Measurements from ENCODE around the gene KRT78.

Gene KRT78

DNA sequence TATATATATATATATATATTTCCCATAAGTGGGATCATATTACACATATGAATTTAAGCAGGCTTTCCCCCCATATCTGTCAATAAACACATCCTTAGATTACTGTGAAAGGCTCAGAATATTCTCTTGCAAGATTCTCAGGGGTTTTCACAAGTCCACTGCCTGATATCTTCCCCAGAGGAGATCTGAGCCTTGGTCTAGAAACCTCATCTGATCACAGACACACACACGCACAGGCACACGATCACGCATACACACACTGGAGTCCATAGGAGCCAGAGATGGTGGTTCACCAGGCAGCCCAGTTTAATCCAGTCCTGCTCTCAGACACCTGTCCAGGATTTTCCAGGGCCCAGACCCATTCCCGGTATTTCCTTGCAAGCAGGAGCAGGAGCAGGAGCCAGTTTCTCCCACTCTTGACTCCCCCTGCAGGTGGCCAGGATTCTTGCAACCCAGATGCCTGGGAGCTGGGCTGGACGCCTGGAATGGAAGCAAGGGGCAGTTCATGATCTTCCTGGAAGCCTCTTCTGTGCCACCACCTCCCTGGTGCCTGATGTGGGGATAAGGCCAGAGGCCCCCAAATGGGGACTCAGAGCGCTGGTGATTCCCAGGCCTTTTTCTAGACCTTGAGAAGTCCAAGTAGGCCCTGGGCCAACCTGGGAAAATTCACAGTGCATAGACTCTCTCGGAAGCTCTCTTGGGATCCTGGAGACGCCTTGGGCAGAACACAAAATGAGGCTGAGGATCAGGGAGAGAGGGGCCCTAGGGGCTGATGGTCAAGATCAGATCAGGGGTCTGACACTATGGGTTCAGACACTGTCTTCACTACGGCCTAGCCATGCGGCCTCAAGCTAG lies 16.5 kb upstream of the KRT78 start:
- DNase-seq (ENCODE audit: extremely low spot score), result peak; percentile 85
- ChIA-PET POLR2A (interaction anchor here (1.6 kb wide), 1 partner anchor 13 kb away, joined by 3 read pairs; no protein-coding TSS in a partner anchor), CTCF (interaction anchor here (0.5 to 2.7 kb wide), 15 partner anchors 8 to 485 kb away, joined by 3 to 7 read pairs (median 3); partner anchors contain the start of genes KRT1 and KRT3)
- TF ChIP-seq NFRKB (IDR thresholded peaks at IDR 0.05) (no peak), SP1 (IDR thresholded peaks at IDR 0.05) (no peak)

DNA sequence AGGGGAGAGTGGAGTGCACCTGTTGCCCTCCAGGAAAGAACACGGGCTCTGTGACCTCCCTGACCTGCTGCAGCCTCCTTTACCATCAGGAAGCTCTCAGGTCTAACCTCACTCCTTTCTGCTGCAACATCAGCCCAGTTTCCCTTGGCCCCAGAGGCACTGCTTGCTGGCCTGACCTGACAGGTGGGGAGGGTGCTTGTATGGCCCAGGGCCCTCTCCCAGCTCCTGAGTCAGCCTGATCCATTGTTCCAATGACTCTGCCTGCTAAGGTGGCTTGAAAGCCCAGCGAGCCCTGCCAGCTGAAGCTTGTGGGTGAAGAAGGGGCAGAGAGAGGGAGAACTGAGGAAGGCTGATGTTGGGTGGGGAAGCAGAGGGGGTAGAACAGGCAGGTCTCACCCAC lies 13.2 kb upstream of the KRT78 start:
- DNase-seq (ENCODE audit: extremely low spot score), result no peak
- ChIA-PET POLR2A (no interaction called here), CTCF (interaction anchor here (1.0 kb wide), 1 partner anchor 9 kb away, joined by 3 read pairs; no protein-coding TSS in a partner anchor)
- TF ChIP-seq PKNOX1 (IDR thresholded peaks at IDR 0.05), result no peak
- TF ChIP-seq HDGF (IDR thresholded peaks at IDR 0.05; ENCODE audit: borderline replicate concordance), result no peak
- TF ChIP-seq ELF4 (IDR thresholded peaks at IDR 0.05), result no peak

DNA sequence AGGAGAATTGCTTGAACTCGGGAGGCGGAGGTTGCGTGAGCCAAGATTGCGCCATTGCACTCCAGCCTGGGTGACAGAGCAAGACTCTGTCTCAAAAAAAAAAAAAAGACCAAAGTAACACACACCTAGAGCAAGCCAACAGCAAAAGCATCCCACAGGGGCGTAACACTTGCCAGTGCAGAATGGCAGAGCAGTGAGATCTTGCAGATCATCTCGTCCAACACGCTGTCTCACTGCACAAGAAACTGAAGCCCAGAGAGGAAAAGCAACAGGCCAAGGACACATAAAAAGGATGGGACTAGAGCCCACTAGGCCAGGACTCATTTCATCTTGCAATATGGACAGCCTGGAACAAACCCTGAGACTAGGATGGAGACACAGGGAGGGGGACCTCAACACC lies 12.7 kb upstream of the KRT78 start:
- ChIA-PET CTCF (interaction anchor here (0.5 to 1.0 kb wide), 2 partner anchors 9 to 267 kb away, joined by 3 read pairs; no protein-coding TSS in a partner anchor), POLR2A (no interaction called here)
- no peak for DNase-seq (ENCODE audit: extremely low spot score)
- no peak for TF ChIP-seq TARDBP (IDR thresholded peaks at IDR 0.05)
- TF ChIP-seq NFRKB (IDR thresholded peaks at IDR 0.05), result no peak
- TF ChIP-seq FOXK2 (IDR thresholded peaks at IDR 0.05), result no peak
- TF ChIP-seq LEF1 (IDR thresholded peaks at IDR 0.05; ENCODE audit: borderline replicate concordance), result no peak
- TF ChIP-seq CTBP1 (IDR thresholded peaks at IDR 0.05; ENCODE audit: borderline replicate concordance), result no peak
- TF ChIP-seq BHLHE40 (IDR thresholded peaks at IDR 0.05; ENCODE audit: borderline replicate concordance), result no peak
- no peak for TF ChIP-seq ELF4 (IDR thresholded peaks at IDR 0.05)
- TF ChIP-seq SUZ12 (IDR thresholded peaks at IDR 0.05), result no peak
- no peak for TF ChIP-seq FOXM1 (IDR thresholded peaks at IDR 0.05; ENCODE audit: borderline replicate concordance)
- TF ChIP-seq ARNT (IDR thresholded peaks at IDR 0.05), result no peak
- TF ChIP-seq L3MBTL2 (conservative IDR thresholded peaks at IDR 0.05), result no peak
- TF ChIP-seq HDGF (IDR thresholded peaks at IDR 0.05; ENCODE audit: borderline replicate concordance), result no peak
- no peak for TF ChIP-seq FOXA1 (IDR thresholded peaks at IDR 0.05)
- no peak for TF ChIP-seq PKNOX1 (IDR thresholded peaks at IDR 0.05)
- no peak for TF ChIP-seq ZNF384 (IDR thresholded peaks at IDR 0.05)
- TF ChIP-seq SP1 (IDR thresholded peaks at IDR 0.05), result no peak

DNA sequence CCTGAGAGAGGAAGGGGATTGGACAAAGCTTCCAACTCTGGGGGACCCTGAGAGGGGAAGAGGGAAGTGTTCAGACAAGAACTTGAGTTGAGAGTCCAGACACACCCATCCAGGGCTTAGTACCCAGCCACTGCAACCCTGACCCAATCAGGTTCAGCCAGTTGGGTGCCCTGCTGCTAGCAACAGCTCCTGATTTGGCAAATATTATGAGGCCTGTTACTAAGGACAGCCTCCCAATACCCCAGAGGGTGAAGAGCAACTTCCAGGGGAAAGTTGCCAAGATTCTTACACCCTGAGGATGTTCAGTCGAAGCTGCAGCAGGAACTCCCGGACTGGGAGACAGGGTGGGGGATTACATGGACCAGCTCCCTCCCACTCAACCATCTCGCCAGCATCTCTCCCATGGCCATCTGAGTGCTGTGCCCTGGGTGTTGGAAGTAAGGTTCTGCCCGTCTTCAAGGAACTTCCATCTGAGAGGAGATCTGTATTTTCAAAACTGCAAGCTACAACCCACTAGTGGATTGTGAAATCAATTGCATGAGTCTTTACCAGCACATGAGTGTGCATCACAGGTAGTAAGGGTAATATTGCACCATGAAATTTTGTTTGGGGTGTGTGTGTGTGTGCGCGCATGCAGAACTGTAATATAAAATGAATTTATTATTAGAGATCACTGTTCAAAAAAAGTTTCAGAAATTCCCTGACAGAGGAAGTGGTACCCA lies 11.5 kb upstream of the KRT78 start:
- no peak for TF ChIP-seq SUZ12 (IDR thresholded peaks at IDR 0.05)
- no peak for TF ChIP-seq PKNOX1 (IDR thresholded peaks at IDR 0.05)
- TF ChIP-seq TARDBP (IDR thresholded peaks at IDR 0.05), result no peak
- TF ChIP-seq FOXM1 (IDR thresholded peaks at IDR 0.05; ENCODE audit: borderline replicate concordance), result no peak
- TF ChIP-seq L3MBTL2 (conservative IDR thresholded peaks at IDR 0.05), result no peak
- no peak for TF ChIP-seq FOXA1 (IDR thresholded peaks at IDR 0.05)
- TF ChIP-seq NFRKB (IDR thresholded peaks at IDR 0.05), result no peak
- TF ChIP-seq BHLHE40 (IDR thresholded peaks at IDR 0.05; ENCODE audit: borderline replicate concordance), result no peak
- no peak for TF ChIP-seq ARNT (IDR thresholded peaks at IDR 0.05)
- no peak for TF ChIP-seq LEF1 (IDR thresholded peaks at IDR 0.05; ENCODE audit: borderline replicate concordance)
- TF ChIP-seq CTBP1 (IDR thresholded peaks at IDR 0.05; ENCODE audit: borderline replicate concordance), result no peak
- TF ChIP-seq FOXK2 (IDR thresholded peaks at IDR 0.05), result no peak
- no peak for TF ChIP-seq ELF4 (IDR thresholded peaks at IDR 0.05)
- TF ChIP-seq SP1 (IDR thresholded peaks at IDR 0.05), result no peak
- DNase-seq (ENCODE audit: extremely low spot score), result no peak
- ChIA-PET CTCF (no interaction called here), POLR2A (no interaction called here)

GRCh38 chr12:52857500-52857899 lies 8.7 kb upstream of the KRT78 start:
- DNase-seq (ENCODE audit: extremely low spot score), result no peak
- ChIA-PET POLR2A (no interaction called here), CTCF (no interaction called here)
- TF ChIP-seq NFRKB (IDR thresholded peaks at IDR 0.05) (no peak), L3MBTL2 (conservative IDR thresholded peaks at IDR 0.05) (no peak), FOXA1 (IDR thresholded peaks at IDR 0.05) (no peak), FOXK2 (IDR thresholded peaks at IDR 0.05) (no peak), TARDBP (IDR thresholded peaks at IDR 0.05) (no peak), FOXM1 (IDR thresholded peaks at IDR 0.05; ENCODE audit: borderline replicate concordance) (no peak), PKNOX1 (IDR thresholded peaks at IDR 0.05) (no peak), LEF1 (IDR thresholded peaks at IDR 0.05; ENCODE audit: borderline replicate concordance) (no peak), CTBP1 (IDR thresholded peaks at IDR 0.05; ENCODE audit: borderline replicate concordance) (no peak), ELF4 (IDR thresholded peaks at IDR 0.05) (no peak), ARNT (IDR thresholded peaks at IDR 0.05) (no peak)
